GM13976 (cell line): ENCODE measurements around the gene WDR75.

Source experiments
- DNase-seq: peaks from one replicate; pipeline ENCODE4 v3.0.0; 2012; ENCODE audit warnings: low spot score
- in situ Hi-C: fragments of 300-500 bp; cut with MboI; formaldehyde crosslinking; loops from one replicate; pipeline ENCODE4 v1.12.0; 2022; ENCODE audit warnings: low sequenced_read_pairs, mixed read lengths, inconsistent platforms; ENCODE audit not compliant: unreplicated experiment
- TF ChIP-seq, protein P1 (sequence below): IDR thresholded peaks from 2 replicates; pipeline ENCODE4 v1.5.1; 2012; ENCODE audit warnings: borderline replicate concordance, mild to moderate bottlenecking; ENCODE audit not compliant: insufficient read depth; ENCODE audit errors: extremely low read depth, missing control alignments, control extremely low read depth

Gene WDR75

DNA sequence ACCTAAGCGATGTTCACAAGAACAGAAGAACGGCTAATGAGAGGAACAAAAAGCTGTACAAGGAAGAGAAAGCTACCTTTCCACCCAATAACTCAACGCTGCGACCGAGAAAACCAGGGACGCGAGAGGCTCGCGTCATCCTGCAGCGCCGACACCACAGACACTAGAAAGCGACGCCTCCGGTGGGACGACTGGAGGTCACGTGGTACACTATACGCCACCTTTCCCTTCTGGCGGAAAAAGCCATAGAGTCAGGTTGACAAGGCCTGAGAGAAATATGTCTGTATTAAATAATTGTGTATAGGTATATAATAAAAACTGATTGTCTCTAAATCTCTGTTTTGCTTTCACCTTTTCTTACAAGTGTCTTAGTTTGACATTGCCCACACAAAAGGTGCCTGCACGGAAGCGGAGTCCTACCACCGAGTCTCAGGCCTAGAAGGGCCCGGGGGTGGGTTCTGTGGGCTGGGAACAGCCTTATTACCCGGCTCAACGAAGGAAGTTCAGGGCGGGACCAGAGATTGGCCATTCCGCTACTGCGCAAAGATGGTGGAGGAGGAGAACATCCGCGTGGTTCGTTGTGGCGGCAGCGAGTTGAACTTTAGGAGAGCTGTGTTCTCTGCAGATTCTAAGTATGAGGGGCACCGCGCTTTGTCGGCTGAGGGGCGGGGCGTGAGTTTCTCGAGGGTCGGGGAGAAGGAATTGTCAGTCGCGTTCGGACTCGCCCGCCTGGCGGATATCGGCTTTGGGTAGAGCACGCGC is at the start of gene WDR75:
Gene WDR75, plus strand, starts transcription at position 528 of the 762 bp plus-strand sequence. Its CDS starts 19 bp downstream, at position 547.
- peak; percentile 83 for DNase-seq
- TF ChIP-seq, protein P1, sequence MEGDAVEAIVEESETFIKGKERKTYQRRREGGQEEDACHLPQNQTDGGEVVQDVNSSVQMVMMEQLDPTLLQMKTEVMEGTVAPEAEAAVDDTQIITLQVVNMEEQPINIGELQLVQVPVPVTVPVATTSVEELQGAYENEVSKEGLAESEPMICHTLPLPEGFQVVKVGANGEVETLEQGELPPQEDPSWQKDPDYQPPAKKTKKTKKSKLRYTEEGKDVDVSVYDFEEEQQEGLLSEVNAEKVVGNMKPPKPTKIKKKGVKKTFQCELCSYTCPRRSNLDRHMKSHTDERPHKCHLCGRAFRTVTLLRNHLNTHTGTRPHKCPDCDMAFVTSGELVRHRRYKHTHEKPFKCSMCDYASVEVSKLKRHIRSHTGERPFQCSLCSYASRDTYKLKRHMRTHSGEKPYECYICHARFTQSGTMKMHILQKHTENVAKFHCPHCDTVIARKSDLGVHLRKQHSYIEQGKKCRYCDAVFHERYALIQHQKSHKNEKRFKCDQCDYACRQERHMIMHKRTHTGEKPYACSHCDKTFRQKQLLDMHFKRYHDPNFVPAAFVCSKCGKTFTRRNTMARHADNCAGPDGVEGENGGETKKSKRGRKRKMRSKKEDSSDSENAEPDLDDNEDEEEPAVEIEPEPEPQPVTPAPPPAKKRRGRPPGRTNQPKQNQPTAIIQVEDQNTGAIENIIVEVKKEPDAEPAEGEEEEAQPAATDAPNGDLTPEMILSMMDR = no peak
- in situ Hi-C loops = no loop called here

DNA sequence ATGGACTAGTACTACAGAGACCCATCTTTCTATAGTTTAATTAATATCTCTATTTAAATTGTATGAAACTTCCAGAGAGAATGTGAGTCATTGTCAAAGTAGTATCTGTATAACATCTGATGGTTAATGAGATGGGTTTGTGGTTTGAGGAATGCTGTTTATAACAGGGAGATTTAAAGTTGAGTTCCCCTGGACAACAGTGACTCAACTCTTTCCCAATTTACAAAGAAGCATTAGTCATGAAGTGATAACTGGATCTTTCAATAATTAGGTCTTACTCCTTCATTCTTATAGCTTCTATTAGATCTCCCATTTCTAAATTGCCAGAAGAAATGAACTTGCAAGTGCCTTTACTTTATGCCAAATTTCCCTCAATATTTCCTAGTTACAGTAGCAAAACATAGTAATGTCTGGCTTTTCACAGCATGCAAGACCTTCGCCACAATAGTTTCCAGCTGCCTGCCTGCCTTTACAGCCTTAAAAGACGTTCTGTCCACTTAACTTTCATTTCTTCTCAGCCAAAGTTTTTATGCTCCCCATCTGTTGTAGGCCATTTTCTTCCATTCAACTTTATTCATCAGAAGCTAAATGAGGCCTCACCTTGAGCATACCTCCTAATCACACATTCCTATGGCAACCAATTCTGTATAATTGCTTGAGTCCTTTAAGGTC is 47.7 kb upstream of the WDR75 start:
- TF ChIP-seq, protein P1 = no peak
- DNase-seq = no peak
- in situ Hi-C loops = no loop called here

DNA sequence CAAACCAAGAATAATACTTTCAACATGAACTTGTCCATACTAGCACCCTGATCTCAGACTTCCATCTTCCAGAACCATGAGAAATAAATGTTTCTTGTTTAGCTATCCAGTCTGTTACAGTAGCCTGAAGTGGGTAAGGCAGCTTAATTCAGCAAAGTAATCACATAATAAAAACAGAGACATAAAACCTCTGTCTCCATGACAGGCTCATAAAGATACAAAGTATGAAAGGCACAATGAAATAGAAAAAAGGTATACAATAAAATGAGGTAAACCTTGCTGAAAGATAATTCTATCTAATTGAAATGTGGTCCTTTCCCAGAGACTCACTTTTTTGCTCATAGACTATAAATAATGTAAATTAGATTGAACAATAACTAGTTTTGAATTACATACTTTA is 46.7 kb upstream of the WDR75 start:
- TF ChIP-seq, protein P1 = no peak
- in situ Hi-C loops = no loop called here
- no peak for DNase-seq

DNA sequence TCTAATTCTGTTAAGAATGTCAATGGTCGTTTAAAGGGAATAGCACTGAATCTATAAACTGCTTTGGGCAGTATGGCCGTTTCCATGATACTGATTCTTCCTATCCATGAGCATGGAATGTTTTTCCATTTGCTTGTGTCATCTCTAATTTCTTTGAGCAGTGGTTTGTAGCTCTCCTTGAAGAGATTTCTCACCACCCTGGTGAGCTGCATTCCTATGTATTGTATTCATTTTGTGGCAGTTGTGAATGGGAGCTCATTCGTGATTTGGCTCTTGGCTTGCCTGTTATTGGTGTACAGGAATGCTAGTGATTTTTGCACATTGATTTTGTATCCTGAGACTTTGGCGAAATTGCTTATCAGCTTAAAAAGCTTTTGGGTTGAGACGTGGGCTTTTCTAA is 38.3 kb upstream of the WDR75 start:
- TF ChIP-seq, protein P1 = no peak
- no peak for DNase-seq
- in situ Hi-C loops = loop anchor here (25.0 kb wide), 2 partner anchors 266 to 891 kb away; no protein-coding TSS in a partner anchor

DNA sequence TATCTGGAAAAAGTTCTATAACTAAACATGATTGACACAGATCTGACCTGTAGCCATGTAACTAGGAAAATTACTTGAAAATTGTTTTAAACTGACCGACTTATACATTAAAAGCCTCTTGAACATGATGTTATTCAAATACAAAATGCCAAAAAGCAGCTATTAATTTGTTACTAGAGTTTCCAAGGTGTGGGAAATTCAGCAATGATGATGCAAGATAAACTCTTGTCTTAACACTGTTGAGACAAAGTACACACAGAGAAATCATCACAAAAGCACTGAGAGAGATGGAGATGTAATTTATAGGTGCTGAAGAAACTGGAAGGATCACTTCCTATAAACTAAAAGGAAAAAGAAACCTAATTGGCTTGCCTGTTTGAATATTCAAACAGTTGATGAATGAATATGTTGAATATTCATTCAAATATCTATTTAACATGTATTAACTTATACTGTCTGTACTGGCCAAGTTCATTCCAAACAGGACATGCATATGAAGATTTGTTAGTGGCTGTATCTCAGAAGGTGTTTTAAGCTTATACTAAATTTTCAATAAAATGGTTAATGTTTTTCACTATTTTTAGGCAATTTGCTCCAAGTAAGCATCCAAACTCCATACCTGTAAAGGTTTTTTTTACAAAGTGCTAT is 34.6 kb upstream of the WDR75 start:
- DNase-seq = no peak
- in situ Hi-C loops = loop anchor here (25.0 kb wide), 2 partner anchors 269 to 894 kb away; no protein-coding TSS in a partner anchor
- TF ChIP-seq, protein P1 = no peak
